HG03280 (cell line): ENCODE data around the gene NBAS.
"Not testable (repeated sequence)": the region's sequence is repeated elsewhere in the genome, so short reads cannot be mapped to it uniquely, and the experiment has no call there.

ENCODE experiments used
- ATAC-seq: cut with Tn5 transposase; IDR thresholded peaks from one replicate; pipeline ENCODE4 v1.9.1; 2021; ENCODE audit warnings: mild to moderate bottlenecking, moderate library complexity; ENCODE audit not compliant: unreplicated experiment

The NBAS gene

DNA sequence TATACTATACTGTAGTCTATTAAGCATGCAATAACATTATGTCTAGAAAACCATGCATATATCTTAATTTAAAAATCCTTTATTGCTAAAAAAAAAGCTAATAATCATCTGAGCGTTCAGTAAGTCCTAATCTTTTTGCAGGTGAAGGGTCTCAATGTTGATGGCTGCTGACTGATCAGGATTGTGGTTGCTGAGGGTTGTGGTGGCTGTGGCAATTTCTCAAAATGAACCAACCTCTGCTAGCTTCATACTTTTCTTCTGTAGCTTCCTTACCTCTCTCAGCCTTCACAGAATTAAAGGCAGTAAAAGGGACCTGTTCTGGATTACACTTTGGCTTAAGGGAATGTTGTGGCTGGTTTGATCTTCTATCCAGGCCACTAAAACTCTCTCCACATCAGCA, 235.8 kb downstream of the NBAS start:
- ATAC-seq = no peak

DNA sequence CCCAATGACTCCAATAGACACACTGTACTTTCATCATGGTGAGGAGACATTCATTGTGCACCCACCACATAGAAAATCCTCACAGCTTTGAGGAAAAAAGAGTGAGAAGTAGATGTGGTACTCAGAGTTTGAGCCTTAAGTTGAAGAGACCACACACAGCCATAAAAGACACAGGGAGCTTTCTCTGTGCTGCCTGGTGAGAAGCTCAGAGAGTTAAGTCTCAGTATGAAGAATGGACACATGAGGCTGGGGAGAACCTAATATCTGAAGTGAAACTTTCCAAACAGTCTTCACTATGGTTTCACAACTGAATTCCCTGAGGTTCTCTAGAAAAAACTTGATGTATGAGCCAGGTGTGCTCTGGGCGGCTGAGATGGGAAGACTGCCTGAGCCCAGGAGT, 237.9 kb downstream of the NBAS start:
- ATAC-seq = no peak

DNA sequence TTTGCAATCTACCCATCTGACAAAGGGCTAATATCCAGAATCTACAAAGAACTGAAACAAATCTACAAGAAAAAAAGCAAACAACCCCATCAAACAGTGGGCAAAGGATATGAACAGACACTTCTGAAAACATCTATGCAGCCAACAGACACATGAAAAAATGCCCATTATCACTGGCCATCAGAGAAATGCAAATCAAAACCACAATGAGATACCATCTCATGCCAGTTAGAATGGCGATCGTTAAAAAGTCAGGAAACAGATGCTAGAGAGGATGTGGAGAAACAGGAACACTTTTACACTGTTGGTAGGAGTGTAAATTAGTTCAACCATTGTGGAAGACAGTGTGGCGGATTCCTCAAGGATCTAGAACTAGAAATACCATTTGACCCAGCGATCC, 239.7 kb downstream of the NBAS start:
- not testable (repeated sequence) for ATAC-seq

DNA sequence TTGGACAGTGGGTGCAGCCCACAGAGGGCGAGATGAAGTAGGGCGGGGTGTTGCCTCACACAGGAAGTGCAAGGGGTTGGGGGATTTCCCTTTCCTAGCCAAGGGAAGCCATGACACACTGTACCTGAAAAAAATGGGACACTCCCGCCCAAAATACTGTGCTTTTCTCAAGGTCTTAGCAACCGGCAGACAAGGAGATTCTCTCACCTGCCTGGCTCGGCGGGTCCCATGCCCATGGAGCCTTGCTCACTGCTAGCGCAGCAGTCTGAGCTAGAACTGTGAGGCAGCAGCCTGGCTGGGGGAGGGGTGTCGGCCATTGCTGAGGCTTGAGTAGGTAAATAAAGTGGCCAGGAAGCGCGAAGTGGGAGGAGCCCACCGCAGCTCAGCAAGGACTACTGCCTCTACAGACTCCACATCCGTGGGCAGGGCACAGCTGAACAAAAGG, 244.7 kb downstream of the NBAS start:
- no peak for ATAC-seq

DNA sequence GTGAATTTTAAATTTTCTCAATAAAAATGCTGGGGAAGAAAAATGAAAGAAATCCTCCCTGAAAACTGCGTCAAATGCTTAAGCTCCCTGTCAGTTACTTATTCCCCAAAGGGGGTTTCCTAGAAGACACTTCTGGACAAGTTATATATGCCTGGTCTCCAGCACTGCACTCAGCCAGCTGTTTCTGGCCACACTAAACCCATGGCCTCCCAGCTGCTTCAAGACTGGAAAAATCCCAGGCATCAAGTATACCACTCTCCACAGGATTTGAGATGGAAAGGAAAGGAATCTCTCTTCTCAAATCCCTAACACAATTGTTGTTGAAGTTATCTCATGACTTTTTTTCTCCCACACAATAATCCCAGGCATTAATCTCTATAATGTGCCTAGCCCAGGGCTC, 245.7 kb downstream of the NBAS start:
- no peak for ATAC-seq

DNA sequence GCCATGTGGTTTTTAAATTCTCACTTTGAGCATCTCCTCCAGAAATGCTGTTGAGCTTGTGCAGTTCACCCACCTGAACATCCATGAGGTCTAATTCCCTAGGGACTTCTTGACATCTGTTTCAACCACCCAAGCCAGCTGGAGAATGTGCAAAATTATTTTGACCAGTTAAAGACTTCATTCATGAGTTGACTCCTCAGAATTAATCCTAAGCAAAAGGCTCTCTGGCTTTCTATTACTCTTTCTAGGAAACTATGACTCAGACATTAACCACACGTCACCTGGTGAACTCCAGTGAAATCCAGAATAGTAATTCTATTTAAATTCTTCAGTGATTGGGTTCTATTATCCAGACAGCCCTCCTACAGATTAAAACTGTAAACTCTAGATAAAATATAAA, 247.5 kb downstream of the NBAS start:
- ATAC-seq = peak; percentile 68

DNA sequence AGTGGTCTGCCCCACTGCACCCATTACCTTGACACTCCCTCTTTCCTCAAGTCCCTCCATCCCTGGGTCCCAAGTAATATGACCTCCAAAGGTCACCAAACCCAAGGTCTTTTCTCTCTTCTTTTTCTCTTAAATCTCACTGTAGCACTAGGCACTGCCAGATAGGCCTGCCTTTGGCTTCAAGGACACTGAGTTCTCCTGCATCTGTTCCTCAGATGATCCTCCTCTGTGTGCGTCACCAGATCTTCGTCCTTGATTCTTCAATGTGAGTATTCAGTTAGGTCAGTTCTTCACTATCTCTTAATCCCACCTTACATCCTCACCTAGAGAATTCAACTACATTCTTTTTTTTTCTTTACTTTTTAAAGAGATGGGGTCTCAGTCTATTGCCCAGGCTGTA, 249.2 kb downstream of the NBAS start:
- ATAC-seq = no peak

DNA sequence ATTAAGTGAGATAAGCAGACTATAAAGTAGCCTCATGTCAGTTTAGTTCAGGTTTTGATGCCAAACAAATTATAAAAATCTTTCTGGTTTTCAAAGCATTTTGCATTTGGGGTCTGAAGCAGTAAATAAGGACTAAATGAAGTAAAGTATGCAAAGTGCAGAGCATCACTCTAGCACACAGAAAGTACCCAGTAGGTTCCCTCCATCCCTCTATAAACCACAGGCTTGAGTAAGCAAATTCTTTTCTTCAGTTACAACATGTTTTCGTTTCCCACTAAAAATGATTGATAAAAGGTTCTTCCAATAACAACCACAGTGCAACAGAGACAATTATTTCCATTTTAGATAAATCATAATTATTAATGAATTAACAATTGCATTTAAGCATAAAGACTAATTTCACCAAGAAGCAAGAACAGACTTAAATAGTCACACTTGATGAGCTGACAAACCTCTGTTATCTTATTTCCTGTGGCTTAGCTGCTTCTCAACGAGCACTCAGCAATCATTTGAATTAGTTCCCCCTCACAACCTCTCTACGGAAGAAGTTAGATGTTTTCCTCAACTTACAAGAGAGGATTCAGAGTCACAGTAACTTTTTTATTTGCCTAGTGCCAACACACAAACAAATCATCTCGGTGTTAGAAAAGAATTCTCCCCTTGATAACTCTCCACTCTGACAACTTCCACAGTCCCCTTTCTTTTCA, 249.8 kb downstream of the NBAS start:
- peak; percentile 50 for ATAC-seq

DNA sequence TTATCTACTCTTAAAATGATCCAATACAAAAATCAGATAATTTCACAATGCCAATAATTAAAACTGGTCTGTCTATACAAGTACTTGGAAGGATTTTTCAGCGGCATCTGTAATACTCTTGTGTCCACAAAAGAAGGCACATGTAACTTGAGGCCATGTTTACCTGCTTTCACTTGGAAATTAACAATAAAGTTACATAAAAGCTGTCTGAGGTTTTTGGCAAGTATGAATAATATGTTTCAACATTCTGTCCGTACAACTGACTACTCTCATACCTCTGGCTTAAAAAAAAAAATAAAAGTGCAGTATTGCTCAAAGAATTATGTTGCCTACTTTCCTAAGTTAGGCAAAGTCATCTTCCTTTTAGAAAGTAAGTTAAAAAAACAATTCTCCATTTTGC, 253.6 kb downstream of the NBAS start:
- ATAC-seq = no peak

DNA sequence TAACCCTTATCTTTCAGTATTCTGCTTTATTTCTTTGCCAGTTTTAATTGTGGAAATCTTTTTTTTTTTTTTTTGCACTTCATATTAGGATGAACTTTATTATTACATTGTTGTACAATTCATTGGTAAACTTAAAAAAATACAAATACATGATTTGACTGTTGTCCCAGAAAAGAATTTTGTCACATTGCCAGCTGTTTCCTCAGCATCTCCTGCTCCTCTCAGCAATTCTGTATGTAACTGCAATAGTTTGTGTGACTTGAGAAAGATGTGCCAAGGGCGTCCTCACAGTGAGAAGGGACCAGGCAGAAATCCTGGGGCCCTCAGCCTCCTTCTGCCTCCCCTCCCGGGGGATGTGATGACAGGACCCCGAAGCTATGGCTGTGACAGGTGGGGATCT, 254.4 kb downstream of the NBAS start:
- no peak for ATAC-seq

DNA sequence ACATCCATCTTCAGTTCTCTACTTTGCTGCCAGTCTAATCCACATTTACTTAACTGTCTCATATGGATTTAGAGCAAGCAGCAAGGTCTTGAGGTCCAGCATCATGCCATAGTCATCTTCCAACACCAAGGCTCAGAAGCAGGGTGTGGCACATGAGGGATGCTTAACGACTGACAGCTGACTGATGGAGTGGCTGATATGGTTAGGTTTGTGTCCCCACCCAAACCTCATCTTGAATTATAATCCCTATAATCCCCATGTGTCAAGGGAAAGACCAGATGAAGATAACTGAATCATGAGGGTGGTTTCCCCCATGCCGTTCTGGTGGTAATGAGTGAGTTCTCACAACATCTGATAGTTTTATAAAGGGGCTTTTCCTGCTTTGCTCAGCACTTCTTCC, 257.3 kb downstream of the NBAS start:
- ATAC-seq = no peak

DNA sequence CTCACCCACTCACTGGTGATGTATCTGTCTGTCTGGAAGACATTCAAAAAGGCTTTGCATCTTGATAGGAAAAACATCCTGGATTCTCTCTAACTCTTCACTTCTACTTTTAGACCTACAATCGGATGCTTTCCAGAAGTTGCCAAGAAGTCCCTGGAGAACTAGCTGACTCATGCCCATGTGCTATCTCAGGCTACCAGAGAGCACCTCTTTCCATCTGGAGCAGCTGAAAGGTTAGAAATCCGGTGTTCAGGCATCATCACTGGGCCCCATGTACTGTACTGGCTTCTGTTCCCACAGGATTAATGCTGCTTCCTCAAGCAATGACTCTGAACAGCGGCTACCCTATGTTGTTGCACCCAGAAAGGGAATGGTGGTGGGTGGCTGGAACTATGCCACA, 259.0 kb downstream of the NBAS start:
- ATAC-seq = no peak

DNA sequence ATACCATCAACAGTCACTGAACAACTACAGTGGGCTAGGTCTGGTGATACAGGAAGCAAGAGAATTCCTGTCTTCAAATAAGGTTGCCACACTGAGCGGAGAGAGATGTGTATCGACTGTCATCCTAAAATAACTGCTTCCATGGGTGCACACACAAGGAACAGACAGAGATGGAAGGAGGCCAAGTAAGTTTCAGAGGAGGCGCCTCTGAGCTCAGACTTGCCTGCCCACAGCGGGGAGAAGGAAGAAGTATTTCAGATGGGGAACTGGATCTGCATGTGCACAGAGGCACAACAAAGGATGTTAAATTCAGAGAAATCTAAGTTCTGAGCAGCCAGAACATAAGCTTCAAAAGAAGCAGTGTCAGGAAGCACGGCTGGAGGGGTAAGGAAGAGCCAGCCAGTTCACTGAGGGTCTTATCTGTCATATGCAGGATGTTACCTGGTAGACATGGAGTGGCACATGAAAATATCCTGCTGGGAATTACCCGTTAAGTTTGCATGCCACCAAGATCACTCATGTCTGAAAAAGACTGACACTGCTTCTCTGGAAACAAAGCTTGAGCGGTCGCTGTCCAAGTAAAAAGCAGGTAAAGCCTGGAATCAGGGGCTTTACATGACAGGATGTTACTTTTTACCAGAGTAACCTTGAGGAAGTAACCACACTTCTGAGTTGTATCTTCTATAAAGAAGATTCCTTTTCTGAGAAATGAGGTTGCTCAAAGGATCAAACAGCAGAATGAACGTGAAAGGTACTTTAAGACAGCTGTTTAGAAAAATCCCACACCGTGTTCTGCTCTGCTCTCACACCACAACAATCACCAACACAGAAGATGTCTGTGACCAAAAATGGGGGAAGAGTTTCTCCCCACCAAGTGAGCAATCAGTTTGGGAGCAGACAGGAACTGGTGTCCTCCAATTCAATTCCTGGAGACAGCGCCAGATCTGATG, 260.2 kb downstream of the NBAS start:
- ATAC-seq = no peak

DNA sequence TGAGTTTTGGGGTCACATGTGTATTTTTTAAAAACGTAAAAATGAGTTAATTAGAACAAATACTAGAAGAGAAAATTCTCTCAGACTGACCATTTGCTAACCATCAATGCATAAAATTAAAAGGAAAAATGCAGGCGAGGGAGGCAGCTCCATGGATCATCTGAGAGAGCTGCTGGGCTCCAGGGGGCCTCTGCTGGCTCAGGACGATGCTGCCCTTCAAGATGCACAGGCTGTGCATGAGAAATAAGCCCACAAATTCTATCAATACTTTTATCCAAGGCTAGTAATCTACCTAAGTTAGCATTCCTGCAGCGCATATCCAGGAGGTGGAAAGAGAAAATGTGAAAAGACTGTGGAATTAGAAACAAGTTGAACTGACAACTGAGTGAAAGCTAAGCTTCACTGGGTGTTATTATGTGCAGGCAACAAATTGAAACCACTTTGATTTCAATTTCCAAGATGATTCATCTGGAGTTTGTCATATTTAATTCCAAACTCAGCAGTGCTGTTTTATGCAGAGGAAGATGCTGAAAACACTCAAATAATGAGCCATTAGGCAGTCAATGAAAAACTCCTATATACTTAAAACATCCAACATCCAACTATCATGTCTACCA, 261.1 kb downstream of the NBAS start:
- no peak for ATAC-seq

DNA sequence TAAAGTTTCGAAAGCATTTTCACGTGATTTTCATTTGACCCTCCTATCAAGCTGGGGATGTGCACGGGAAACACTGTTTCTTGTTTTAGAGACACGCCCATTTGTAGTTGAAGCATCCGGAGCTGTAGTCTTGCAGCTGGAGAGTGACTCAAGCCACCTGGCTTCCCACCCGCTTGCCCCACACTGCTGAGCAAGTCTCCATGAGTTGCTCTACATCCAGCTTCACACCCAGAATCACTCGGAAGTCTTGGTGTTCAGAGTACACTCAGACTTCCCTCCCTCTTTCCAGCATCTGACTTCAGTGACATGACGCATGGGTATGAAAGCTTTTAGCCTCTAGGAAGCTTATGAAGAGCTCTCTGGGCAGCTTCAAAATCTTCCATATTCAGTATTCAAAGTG, 262.4 kb downstream of the NBAS start:
- ATAC-seq = no peak

DNA sequence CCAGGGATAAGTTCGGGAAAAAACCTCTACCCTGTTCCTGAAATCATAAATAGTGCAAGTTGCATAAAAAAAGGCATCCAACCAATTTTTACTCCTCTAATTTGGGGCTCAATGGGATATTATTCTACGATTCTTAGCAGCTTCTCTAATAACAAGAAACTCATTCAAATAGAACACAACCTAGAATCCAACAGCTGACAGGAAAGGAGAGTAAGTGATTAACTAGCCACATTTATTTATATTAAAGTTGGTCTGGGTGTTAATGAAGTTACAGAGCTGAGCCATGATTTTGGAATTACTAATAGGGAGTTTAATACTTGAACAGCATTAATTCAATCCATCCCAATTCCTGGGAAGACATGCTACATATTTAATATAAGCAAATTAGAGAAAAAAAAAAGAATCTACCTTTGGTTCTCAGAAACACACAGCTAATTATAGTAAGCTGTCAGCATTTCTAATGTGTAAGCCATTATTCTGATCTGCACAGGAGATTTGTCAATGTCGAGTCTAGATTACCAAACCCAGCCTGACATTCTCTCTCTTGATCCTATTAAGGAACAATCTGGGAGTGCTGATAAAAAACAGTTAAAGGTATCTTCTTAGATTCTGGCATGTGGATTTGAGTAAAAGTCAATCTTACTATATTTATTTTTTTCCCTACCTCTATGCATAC, 267.7 kb downstream of the NBAS start:
- ATAC-seq = no peak

DNA sequence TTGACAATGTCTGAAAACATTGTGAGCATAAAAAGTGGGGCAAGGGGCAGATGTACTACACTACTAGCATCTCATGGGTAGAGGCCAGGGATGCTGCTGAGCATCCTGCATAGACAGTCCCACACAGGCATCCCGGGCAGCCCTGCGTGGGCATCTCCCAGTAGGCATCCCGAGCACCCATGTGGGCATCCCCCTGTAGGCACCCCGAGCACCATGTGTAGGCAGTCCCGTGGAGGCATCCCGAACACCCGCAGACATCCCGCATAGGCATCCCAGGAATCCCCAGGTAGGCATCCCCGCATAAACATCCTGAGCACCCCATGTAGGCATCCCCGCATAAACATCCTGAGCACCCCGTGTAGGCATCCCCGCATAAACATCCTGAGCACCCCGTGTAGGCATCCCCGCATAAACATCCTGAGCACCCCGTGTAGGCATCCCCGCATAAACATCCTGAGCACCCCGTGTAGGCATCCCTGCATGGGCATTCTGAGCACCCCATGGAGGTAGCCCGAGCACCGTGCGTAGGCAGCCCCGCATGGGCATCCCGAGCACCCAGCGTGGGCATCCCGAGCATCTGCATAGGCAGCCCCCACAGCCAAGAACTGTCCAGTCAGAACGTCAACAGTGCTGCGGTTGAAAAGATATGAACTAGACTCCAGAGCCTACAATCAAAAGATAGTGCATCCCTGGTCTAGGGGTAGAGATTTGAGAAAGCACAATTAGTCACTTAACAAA, 273.5 kb downstream of the NBAS start:
- no peak for ATAC-seq

DNA sequence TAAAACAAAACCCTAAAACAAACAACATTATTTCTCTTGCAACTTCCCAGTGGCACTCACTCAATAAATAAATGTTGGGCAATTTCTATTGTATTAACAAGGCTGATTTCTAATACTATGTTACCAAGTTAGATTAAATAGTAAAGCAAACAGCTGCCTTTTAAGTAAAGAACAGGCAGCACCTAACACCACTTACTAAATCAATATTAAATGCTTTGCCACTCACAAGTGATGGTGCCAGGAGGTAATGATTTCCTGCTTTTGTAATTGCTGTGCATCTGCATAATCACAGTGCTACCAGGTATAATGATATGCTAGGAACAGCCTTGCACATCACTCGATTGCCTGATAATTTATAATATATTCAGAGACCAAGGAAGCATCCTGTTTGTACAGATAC, 276.5 kb downstream of the NBAS start:
- ATAC-seq = no peak

DNA sequence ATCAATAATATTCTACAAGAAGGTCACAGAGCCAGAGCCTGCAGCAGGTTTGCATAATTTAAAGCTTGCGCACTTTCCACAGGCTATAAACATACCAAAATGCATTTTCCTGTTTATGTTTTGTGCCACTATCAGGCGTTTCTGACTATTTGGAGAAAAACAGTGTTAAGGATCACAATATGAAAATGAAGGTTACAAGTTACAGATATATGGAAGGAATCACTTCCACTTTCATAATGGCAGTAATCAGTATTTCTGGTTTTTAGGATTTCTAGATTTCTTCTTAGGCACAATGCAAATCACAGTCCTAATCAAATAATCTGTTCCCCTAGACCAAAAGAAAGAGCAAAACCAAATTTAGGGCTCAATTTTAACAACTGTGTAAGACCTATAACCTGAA, 279.5 kb downstream of the NBAS start:
- no peak for ATAC-seq

DNA sequence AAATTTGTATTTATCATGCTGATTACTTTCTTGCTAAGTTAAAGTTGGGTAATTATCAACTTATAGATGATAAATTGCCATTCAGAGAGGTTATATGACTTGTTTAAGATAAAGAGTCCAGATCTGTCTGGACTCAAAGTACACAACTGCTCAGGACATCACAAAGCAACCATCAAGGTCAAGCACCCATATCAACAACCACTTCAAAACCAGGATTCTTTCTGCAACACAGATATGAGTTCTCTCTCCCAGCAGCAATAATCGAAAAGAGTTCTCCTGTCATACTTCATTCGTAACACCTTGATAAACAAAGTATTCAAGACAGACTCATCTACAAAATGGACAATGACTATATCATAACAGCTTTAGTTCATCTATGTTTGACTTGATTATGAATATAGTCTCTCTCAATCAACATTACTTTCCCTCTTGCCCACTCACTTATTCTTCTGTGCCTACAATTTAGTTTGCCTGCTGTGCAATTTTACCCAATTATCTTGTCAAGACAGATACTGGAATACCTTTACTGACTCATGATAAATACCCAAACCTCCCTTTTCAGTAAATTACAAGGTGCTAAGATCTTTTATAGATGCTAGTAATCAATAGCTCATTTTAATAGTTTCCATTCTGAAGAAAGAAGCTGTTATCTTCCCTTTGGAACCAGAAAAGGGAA, 281.8 kb downstream of the NBAS start:
- no peak for ATAC-seq
